ENCODE results near the gene BCAN. TPM values are rescaled to one million over a fixed set of nuclear protein-coding genes. Genes with fewer than 3 reads are reported as not detected.

The BCAN gene
- total and polyA plus RNA-seq, 2 of the 8 experiments (the other 6 are each of a cell fraction or from before 2014, with no cell fraction given), result 4.5 to 24.0 TPM

- Histone ChIP-seq H3K23ac (ENCODE audit: insufficient read length) (no peak overlapping the region), H4K5ac (ENCODE audit: insufficient read length, low read depth, low read length) (no peak overlapping the region), H4K91ac (replicated peaks; ENCODE audit: insufficient read length, low read length) (no peak overlapping the region), H3K4me3 (ENCODE audit: extremely low read depth in 1 of 4, insufficient read depth in 2 of 4, low read depth in 3 of 4, low read length in 4 of 4) (no peak overlapping the region), H3K79me2 (ENCODE audit: control insufficient read depth in 1 of 2, insufficient read depth in 2 of 2, low read length in 2 of 2) (peaks cover 0 to 8% of the 10 kb centered on the region in 2 experiments; a peak in 2 of 4 replicates), H4K8ac (ENCODE audit: extremely low read depth, insufficient read depth, low read length) (no peak overlapping the region), H2BK20ac (ENCODE audit: low read length) (no peak overlapping the region), H3K23me2 (ENCODE audit: low read depth, low read length) (peaks cover 10% of the 10 kb centered on the region), H2AFZ (ENCODE audit: low read length) (no peak overlapping the region), H2BK15ac (ENCODE audit: low read length) (no peak overlapping the region), H3K79me1 (ENCODE audit: low read depth, low read length) (peaks cover 4% of the 10 kb centered on the region; the same call in 1 of the 2 replicates), H3K4me1 (replicated peaks in 1 of 4; ENCODE audit: control insufficient read depth in 3 of 4, insufficient read depth in 4 of 4, low read length in 3 of 4) (peaks cover 0 to 10% (median 2%) of the 10 kb centered on the region in 4 experiments; a peak in 4 of 7 replicates), H3K56ac (replicated peaks; ENCODE audit: insufficient read length, low read depth, low read length) (no peak overlapping the region), H3K9ac (replicated peaks in 1 of 4; ENCODE audit: extremely low read depth in 1 of 4, low read depth in 3 of 4, low read length in 3 of 4) (no peak overlapping the region), H2BK5ac (ENCODE audit: low read depth, low read length) (no peak overlapping the region), H3K4me2 (ENCODE audit: insufficient read depth in 1 of 2, low read depth in 2 of 2, low read length in 2 of 2) (no peak overlapping the region), H4K20me1 (replicated peaks in 1 of 2; ENCODE audit: control insufficient read depth in 1 of 2, insufficient read depth in 2 of 2, low read length in 2 of 2) (peaks cover 0 to 6% of the 10 kb centered on the region in 2 experiments), H3K9me3 (ENCODE audit: insufficient read depth in 2 of 2, low read depth in 1 of 2, low read length in 1 of 2) (no peaks in the 10 kb centered on the region), H2BK120ac (replicated peaks; ENCODE audit: low read depth, low read length) (no peak overlapping the region), H3K36me3 (ENCODE audit: control insufficient read depth in 2 of 4, insufficient read depth in 4 of 4, low read length in 3 of 4) (peaks cover 19 to 57% (median 43%) of the 10 kb centered on the region in 4 experiments), H3K18ac (ENCODE audit: extremely low read depth, low read length) (no peak overlapping the region), H3K4ac (replicated peaks; ENCODE audit: insufficient read length, low read depth, low read length) (no peak overlapping the region), H2BK12ac (ENCODE audit: low read depth, low read length) (no peak overlapping the region), H3K27ac (ENCODE audit: low read depth, low read length) (no peak overlapping the region), H3K14ac (ENCODE audit: insufficient read length) (no peak overlapping the region), H3K27me3 (replicated peaks in 1 of 4; ENCODE audit: control insufficient read depth in 3 of 4, extremely low read depth in 1 of 4, insufficient read depth in 3 of 4, low read length in 3 of 4) (no peaks in the 10 kb centered on the region), H2AK5ac (ENCODE audit: low read depth, low read length) (no peak overlapping the region)
- 95% methylated on average over 2 of the region's 2 CpGs; no CpG with 5 or more reads in 1 of the 2 experiments for WGBS, 2 experiments (ENCODE audit: extremely low coverage in 1 of 2, insufficient coverage in 1 of 2, insufficient read length in 1 of 2, insufficient replicate concordance in 2 of 2, low coverage in 1 of 2, low lambda C conversion rate in 2 of 2, missing lambda C conversion rate in 1 of 2)
- ChIA-PET POLR2A (ENCODE audit: partially characterized antibody) (interaction anchor here (0.9 to 5.1 kb wide), 3 partner anchors 7 to 57 kb away, joined by 3 to 66 read pairs (median 4); partner anchors contain the start of gene GPATCH4), CTCF (ENCODE audit: partially characterized antibody) (interaction anchor here (0.6 to 5.3 kb wide), 10 partner anchors 9 to 209 kb away, joined by 3 to 45 read pairs (median 4); partner anchors contain the start of genes BCAN and GPATCH4)
- TF ChIP-seq BRCA1 (IDR thresholded peaks at IDR 0.05; ENCODE audit: low read depth, low read length) (no peak), POLR2A (IDR thresholded peaks at IDR 0.05; ENCODE audit: control extremely low read depth in 1 of 2, low read depth in 2 of 2, low read length in 2 of 2) (0 out of 3 replicates have a peak, but pooled peaks of 1 of the 2 experiments have one; percentile 5), FOSL1 (IDR thresholded peaks at IDR 0.05; ENCODE audit: insufficient read depth, low read depth, low read length) (no peak)
- DNase-seq (ENCODE audit: low read depth in 1 of 2, low spot score in 2 of 2), result no peak
- FAIRE-seq, result no peak
These were observed 46.9 kb upstream of the BCAN start for GRCh38 chr1:156595016-156595415.

Data from H1 (cell line).